HepG2 (cell line): ENCODE results near the gene LLGL1. TPM values are rescaled to one million over a fixed set of nuclear protein-coding genes. Genes with fewer than 3 reads are reported as not detected.

Experiments
- BCL6 ChIP-seq: IDR thresholded peaks from 2 replicates; pipeline ENCODE4 v1.6.1; 2016; ENCODE audit warnings: missing genetic modification reagents, missing compliant biosample characterization
- GABPB1 ChIP-seq: IDR thresholded peaks from 2 replicates; pipeline ENCODE4 v1.6.1; 2016; ENCODE audit warnings: mild to moderate bottlenecking, missing genetic modification reagents, moderate library complexity, missing compliant biosample characterization
- HMG20B ChIP-seq: conservative IDR thresholded peaks from 2 replicates; pipeline ENCODE4 v1.6.1; 2016; ENCODE audit warnings: missing genetic modification reagents, missing compliant biosample characterization
- MXI1 ChIP-seq: IDR thresholded peaks from 3 replicates; pipeline ENCODE4 v1.6.1; 2012; ENCODE audit warnings: low read depth, low read length, inconsistent platforms, borderline replicate concordance
- RBFOX2 ChIP-seq: fragments of 200-400 bp; formaldehyde crosslinking; IDR thresholded peaks from 2 replicates; pipeline ENCODE4 v1.6.1; 2017; ENCODE audit warnings: low read depth, mild to moderate bottlenecking, low read length
- SP1 ChIP-seq, 2 experiments: fragments of 450-650 bp in 1 of 2; sonication (generic) in 1 of 2; formaldehyde crosslinking in 1 of 2; IDR thresholded peaks; 2 replicates each; pipeline versions ENCODE4 v1.4.0 to v1.6.1; 2016 to 2020; ENCODE audit warnings: missing genetic modification reagents in 1 of 2
- YY1 ChIP-seq: IDR thresholded peaks from 2 replicates; pipeline ENCODE4 v1.6.1; 2011; ENCODE audit warnings: low read length, low read depth, moderate library complexity, mild to moderate bottlenecking; ENCODE audit not compliant: insufficient read depth, insufficient replicate concordance
- ZNF530 ChIP-seq: sonication (generic); formaldehyde crosslinking; IDR thresholded peaks from 2 replicates; pipeline ENCODE4 v1.5.0; 2020; ENCODE audit warnings: low read depth, mild to moderate bottlenecking, missing genetic modification reagents
- ZNF850 ChIP-seq: sonication (generic); formaldehyde crosslinking; conservative IDR thresholded peaks from 2 replicates; pipeline ENCODE4 v1.9.0; 2021; ENCODE audit warnings: mild to moderate bottlenecking, missing genetic modification reagents
- ZSCAN22 ChIP-seq: sonication (generic); formaldehyde crosslinking; IDR thresholded peaks from 2 replicates; pipeline ENCODE4 v1.4.0; 2020; ENCODE audit warnings: mild to moderate bottlenecking, missing genetic modification reagents
- polyA plus RNA-seq, 8 experiments: library from polyadenylated mRNA; depleted of rRNA in 3 of 8; stranded (reverse) in 7 of 8; unstranded in 1 of 8; fragments of >200 nt; fragmentation: Illumina TruSeq in 4 of 8; extraction: Trizol in 4 of 8; gene quantifications; 2 replicates each; pipeline versions ENCODE4 v1.2.1 to v1.2.3, GENCODE V29; 2011 to 2016; ENCODE audit warnings: low read depth in 4 of 8, missing spikeins in 1 of 8, mixed read lengths in 1 of 8; ENCODE audit not compliant: insufficient read depth in 1 of 8
- total RNA-seq, 5 experiments: library from RNA; depleted of rRNA; stranded (reverse); fragments of >200 nt; fragmentation: Illumina TruSeq; extraction: Trizol; gene quantifications; 2 replicates each; pipeline ENCODE4 v1.2.3, GENCODE V29; 2016; ENCODE audit warnings: low read depth in 1 of 5
- TF ChIP-seq, protein P1 (sequence below): sonication (generic); formaldehyde crosslinking; IDR thresholded peaks from 2 replicates; pipeline ENCODE4 v1.4.0; 2020; ENCODE audit warnings: mild to moderate bottlenecking, missing genetic modification reagents
- TF ChIP-seq, protein P2 (sequence below): sonication (generic); formaldehyde crosslinking; IDR thresholded peaks from 2 replicates; pipeline ENCODE4 v1.4.0; 2020; ENCODE audit warnings: missing genetic modification reagents
- TF ChIP-seq, protein P3 (sequence below): sonication (generic); formaldehyde crosslinking; IDR thresholded peaks from 2 replicates; pipeline ENCODE4; 2020; ENCODE audit warnings: missing genetic modification reagents, mild to moderate bottlenecking, borderline replicate concordance

Gene LLGL1
- total and polyA plus RNA-seq, 2 of the 13 experiments (the other 11 are each of a cell fraction or from before 2014, with no cell fraction given), result 15.0 to 15.3 TPM

- TF ChIP-seq, protein P1, sequence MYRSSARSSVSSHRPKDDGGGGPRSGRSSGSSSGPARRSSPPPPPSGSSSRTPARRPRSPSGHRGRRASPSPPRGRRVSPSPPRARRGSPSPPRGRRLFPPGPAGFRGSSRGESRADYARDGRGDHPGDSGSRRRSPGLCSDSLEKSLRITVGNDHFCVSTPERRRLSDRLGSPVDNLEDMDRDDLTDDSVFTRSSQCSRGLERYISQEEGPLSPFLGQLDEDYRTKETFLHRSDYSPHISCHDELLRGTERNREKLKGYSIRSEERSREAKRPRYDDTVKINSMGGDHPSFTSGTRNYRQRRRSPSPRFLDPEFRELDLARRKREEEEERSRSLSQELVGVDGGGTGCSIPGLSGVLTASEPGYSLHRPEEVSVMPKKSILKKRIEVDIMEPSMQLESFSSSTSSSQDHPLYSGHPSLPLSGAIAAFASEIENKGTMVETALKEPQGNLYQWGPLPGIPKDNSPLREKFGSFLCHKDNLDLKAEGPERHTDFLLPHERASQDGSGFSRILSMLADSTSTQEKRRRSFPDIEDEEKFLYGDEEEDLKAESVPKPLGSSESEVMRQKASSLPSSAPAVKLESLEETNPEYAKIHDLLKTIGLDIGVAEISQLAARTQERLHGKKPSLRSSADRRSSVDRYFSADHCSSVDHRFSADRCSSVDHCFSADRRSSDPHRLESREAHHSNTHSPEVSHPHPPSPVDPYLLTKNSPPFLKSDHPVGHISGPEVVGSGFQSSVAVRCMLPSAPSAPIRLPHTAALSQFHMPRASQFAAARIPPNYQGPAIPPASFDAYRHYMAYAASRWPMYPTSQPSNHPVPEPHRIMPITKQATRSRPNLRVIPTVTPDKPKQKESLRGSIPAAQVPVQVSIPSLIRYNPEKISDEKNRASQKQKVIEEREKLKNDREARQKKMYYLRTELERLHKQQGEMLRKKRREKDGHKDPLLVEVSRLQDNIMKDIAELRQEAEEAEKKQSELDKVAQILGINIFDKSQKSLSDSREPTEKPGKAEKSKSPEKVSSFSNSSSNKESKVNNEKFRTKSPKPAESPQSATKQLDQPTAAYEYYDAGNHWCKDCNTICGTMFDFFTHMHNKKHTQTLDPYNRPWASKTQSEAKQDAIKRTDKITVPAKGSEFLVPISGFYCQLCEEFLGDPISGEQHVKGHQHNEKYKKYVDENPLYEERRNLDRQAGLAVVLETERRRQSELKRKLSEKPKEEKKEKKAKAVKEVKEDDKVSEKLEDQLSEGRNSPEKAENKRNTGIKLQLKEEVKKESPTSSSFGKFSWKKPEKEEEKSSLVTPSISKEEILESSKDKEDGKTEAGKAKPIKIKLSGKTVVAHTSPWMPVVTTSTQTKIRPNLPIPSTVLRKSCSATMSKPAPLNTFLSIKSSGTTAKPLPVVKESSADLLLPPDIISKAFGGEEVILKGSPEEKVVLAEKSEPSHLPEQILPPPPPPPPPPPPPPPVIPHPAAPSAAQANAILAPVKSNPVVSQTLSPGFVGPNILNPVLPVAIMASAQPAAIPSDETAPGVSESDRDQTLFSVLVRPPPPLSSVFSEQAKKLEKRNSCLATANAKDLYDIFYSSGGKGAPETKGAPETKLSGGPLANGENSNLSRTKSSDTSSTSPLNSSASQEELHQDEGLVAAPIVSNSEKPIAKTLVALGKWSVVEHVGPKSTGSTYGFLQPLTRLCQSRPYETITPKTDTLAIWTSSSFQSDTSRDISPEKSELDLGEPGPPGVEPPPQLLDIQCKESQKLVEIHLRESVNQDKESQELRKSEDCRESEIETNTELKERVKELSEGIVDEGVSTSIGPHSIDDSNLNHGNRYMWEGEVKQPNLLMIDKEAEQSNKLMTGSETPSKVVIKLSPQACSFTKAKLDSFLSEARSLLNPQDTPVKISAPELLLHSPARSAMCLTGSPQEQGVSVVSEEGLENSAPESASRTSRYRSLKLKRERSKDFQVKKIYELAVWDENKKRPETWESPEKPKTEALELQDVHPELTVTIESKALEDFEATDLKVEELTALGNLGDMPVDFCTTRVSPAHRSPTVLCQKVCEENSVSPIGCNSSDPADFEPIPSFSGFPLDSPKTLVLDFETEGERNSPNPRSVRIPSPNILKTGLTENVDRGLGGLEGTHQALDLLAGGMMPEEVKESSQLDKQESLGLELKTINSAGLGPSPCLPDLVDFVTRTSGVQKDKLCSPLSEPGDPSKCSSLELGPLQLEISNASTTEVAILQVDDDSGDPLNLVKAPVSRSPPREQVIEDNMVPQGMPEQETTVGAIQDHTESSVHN (CRISPR knock-in tag), result 0 out of 2 replicates have a peak, but pooled peaks have one; percentile 13
- 0 out of 2 replicates have a peak, but pooled peaks have one; percentile 35 for TF ChIP-seq ZNF850 (CRISPR knock-in tag)
- peak; percentile 18; the same call in 1 of the 2 replicates for TF ChIP-seq BCL6 (CRISPR knock-in tag)
- TF ChIP-seq ZSCAN22, result no peak
- peak; percentile 43; the same call in 1 of the 2 replicates for TF ChIP-seq RBFOX2
- TF ChIP-seq HMG20B (CRISPR knock-in tag), result 0 out of 2 replicates have a peak, but pooled peaks have one; percentile 16
- peak; percentile 77 for TF ChIP-seq YY1
- no peak for TF ChIP-seq ZNF530 (CRISPR knock-in tag)
- TF ChIP-seq SP1 (IDR thresholded peaks at IDR 0.05), result no peak
- peak; percentile 62 for TF ChIP-seq SP1 (CRISPR knock-in tag; IDR thresholded peaks at IDR 0.05)
- TF ChIP-seq, protein P2, sequence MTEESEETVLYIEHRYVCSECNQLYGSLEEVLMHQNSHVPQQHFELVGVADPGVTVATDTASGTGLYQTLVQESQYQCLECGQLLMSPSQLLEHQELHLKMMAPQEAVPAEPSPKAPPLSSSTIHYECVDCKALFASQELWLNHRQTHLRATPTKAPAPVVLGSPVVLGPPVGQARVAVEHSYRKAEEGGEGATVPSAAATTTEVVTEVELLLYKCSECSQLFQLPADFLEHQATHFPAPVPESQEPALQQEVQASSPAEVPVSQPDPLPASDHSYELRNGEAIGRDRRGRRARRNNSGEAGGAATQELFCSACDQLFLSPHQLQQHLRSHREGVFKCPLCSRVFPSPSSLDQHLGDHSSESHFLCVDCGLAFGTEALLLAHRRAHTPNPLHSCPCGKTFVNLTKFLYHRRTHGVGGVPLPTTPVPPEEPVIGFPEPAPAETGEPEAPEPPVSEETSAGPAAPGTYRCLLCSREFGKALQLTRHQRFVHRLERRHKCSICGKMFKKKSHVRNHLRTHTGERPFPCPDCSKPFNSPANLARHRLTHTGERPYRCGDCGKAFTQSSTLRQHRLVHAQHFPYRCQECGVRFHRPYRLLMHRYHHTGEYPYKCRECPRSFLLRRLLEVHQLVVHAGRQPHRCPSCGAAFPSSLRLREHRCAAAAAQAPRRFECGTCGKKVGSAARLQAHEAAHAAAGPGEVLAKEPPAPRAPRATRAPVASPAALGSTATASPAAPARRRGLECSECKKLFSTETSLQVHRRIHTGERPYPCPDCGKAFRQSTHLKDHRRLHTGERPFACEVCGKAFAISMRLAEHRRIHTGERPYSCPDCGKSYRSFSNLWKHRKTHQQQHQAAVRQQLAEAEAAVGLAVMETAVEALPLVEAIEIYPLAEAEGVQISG (CRISPR knock-in tag), result peak; percentile 28; the same call in 1 of the 2 replicates
- TF ChIP-seq, protein P3, sequence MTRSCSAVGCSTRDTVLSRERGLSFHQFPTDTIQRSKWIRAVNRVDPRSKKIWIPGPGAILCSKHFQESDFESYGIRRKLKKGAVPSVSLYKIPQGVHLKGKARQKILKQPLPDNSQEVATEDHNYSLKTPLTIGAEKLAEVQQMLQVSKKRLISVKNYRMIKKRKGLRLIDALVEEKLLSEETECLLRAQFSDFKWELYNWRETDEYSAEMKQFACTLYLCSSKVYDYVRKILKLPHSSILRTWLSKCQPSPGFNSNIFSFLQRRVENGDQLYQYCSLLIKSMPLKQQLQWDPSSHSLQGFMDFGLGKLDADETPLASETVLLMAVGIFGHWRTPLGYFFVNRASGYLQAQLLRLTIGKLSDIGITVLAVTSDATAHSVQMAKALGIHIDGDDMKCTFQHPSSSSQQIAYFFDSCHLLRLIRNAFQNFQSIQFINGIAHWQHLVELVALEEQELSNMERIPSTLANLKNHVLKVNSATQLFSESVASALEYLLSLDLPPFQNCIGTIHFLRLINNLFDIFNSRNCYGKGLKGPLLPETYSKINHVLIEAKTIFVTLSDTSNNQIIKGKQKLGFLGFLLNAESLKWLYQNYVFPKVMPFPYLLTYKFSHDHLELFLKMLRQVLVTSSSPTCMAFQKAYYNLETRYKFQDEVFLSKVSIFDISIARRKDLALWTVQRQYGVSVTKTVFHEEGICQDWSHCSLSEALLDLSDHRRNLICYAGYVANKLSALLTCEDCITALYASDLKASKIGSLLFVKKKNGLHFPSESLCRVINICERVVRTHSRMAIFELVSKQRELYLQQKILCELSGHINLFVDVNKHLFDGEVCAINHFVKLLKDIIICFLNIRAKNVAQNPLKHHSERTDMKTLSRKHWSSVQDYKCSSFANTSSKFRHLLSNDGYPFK, result no peak
- TF ChIP-seq MXI1, result peak; percentile 70; the same call in 1 of the 3 replicates
- peak; percentile 82 for TF ChIP-seq GABPB1 (CRISPR knock-in tag)
These were observed at the start of gene LLGL1 (continued) for GRCh38 chr17:18225121-18225641.
